HG03354 (cell line): ENCODE results near the gene PIK3C3.

Experiments used
- ATAC-seq: cut with Tn5 transposase; IDR thresholded peaks from one replicate; pipeline ENCODE4 v1.9.1; 2021; ENCODE audit warnings: mild to moderate bottlenecking; ENCODE audit not compliant: unreplicated experiment, poor library complexity, severe bottlenecking

PIK3C3 gene

DNA sequence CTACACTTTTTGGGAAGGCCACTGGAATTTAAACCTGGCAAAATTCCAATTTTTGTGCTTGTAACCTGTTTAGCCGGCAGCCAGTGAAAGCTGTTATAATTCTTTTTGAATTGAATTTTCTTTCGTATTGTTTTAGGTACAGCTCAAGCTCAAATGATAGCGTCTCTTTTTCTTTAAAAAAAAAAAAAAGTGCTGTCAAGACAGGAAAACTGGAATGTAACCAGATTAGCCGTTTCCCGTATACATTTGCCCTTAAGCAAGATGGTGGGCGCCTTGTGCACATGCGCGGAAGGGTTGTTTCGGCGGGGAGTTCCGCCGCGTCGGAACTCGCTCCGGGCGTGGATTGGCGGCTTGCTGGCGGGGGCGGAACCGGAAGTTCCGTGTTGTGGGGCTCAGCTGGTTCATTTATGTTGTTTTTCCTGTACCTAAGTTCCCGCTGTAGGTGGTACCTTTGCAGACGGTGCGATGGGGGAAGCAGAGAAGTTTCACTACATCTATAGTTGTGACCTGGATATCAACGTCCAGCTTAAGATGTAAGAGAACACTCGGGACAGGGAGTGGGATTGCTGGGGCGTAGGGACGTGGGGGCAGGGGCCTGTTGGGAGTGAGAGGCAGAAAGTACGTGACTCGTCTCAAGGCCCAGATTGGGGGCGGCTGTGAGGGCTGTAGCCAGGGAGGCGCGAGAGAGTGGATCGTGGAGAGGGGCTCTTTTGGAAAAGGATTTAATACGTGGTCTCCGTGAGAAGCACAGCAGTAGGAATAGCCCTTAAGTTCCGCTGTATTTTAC, at the start of gene PIK3C3:
Gene PIK3C3 (plus strand): TSS at position 408 of the 787 bp plus-strand sequence. CDS start 58 bp downstream, at position 466.
- ATAC-seq, result peak; percentile 97

DNA sequence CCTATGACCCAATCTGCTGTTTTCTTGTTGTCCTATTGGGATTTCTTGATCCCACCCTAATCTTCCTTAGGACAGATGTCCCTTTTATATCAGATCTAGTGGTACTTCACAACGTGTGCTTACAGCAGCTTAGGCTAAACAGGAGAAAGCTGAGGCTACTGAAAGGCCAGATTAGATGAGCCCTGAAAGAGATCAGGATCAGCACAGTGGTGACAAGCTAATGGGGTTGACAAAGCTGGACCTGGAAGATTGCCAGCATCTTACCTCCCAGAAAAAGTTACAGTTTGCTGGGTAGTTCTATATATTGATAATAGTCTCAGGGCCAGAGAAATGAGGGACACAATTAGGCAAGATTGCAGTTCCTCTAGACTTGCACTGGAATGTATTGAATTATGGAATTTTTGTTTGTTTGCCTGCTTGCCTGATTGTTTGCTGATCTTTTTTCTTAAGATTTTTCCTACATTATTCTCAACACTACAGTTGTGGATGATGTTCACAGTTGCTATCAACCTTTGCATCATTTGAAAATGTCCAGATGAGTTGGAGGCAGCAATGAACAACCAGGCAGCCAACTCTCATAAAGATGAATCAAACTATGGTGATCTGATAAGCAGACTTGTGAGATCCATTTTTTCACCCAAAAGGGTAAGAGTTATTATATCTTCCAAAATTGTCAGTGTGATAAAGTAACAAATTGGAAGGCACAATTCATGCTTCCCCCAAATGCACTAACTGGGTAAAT, 49.1 kb upstream of the PIK3C3 start:
- peak; percentile 4 for ATAC-seq

DNA sequence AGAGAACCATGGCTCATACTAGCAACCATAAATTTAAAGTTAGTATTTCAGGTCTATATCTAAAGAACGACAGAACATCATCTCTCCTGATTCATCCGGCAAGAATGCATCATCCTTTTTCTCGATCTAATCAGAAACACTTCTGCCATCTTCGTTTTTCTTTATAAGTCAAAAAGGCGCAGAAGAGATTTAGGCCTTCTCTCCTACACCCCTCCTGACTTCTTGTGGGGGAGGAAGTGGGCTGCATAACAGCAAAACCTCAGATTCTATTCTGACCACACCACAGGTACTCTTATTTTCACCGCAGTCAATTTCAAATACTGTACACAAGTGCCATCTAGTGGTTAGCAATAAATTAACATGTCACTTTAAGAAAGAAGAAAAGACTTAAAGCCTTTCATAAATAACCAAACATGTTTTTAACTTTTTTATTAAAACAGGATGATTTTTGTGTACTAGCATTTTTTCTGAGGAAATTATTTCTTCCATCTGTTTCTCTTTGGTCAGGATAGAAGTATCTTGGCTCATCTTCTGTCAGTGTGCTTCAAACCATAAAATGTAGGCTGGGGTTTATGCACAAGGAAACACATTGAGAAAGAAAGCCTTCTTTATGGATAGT, 48.4 kb upstream of the PIK3C3 start:
- peak; percentile 97 for ATAC-seq

DNA sequence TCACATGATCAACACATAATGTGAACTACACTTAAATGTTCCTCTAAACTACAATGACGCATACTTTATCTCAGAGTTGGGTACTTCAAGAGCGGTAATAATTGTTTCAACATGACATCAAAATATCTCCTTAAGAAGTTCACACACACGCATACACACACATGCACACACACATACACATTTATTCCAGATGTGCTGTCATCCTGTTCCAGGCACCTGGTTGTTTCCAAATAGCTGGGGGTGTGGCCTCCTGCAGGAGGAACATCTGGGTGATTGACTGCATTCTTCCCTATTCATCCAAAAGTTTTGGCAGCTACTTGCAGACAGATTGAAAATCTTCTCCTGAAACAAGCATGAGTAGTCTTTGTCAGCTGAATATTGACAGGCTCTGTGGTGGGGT, 37.9 kb upstream of the PIK3C3 start:
- ATAC-seq, result no peak

DNA sequence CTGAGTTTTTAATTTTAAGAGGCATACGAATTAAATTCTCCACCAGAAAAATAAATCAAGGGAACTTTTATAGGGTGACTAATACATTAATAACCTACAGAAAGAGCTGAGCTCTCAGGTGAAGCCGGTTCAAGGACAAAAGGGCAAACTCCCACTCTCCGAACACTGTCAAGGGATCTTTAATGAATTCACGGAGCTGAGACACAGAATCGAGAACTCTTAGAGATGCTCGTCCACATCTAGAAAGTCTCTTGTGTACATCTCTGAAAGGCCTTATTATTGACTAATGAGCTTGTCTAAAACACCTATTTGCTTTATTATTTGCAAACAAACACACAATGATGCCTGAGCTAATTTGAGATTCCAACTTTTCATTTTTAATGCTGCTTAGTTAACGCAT, 33.3 kb upstream of the PIK3C3 start:
- ATAC-seq, result no peak

DNA sequence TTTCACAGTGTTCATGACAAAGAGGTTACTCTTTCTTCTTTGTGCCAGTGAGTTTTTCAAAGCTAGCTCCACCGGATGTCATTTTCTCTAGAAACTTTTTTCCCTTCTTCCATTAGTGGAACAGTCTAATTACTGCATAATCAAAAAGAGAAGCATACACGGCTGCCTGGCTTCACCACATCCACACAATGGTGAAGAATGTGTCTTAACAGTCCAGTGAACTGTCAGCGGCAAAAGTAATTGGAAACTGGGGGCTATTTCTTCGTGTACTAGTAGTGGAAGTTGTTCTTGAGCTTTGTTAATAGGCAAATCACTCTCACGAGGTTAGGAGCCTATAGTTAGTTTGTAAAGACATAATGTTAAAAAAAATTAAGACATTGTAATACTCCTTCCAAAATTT, 32.9 kb upstream of the PIK3C3 start:
- no peak for ATAC-seq

DNA sequence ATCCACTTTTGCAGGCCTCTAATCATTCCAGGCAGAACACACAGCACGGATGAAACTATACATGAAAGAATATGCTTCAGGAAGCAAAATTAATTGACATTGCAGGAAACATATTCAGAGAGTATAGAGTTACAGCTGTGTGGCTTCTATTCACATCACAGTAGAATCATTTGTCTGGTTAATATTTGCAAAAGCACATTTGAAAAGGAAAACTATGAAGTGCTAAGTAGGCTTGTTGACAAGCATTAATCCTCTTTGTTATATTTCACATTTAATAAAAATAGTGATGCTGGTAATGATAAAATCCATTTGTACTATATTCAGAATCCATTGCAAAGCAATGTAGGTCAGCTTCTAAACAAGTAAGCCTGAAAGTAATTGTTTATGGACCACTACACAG, 32.2 kb upstream of the PIK3C3 start:
- ATAC-seq, result no peak

DNA sequence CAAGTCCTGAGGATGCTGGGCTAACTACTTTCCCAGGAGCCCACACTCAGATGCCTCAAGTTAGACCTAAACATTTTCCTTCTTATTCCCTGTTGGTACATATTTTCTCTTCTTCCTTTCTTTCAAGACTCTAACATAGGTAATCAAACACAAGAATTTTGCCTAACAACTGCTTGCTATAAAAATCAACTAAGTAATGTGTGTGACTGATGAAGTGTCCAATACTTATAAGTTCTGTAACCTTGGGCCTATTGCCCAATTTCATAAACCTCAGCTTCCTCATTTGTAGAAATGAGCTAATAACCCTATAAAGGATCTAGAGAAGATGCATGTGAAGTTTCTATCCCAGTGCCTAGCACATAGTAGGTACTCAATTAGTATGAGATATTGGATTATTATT, 31.6 kb upstream of the PIK3C3 start:
- ATAC-seq, result no peak

DNA sequence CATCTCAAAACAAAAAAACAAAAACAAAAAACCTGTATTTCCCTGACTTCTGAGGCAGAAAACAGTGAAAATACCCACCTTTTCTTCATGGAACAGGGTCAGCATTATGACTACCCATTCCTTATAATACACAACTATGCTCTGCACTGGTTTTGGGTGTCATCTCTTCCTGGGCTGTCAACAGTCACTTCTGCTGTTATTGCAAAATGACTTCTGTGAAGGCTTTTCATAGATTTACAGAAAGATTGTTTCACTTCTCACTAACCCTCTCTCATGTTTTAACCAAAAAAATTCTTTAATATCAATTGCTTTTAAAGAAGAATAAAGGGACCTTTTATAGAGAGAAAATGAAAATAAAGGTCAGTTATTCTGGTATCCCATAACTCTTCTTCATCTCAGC, 26.5 kb upstream of the PIK3C3 start:
- no peak for ATAC-seq

DNA sequence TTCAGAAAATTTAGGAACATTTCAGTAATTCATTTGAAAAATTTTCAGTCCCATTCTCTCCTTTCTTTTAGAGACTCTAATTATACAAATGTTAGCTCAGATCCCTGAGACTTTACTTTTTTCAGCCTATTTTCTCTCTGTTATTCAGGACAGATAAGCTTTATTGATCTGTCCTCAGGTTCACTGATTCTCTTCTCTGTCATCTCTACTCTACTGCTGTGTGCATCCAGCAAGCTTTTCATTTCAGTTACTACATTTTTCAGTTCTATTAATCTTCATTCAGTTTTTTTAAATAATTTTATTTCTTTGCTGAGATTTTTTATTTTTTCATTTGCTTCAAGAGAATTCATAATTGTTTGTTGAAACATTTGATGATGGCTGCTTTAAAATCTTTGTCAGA, 22.1 kb upstream of the PIK3C3 start:
- no peak for ATAC-seq

DNA sequence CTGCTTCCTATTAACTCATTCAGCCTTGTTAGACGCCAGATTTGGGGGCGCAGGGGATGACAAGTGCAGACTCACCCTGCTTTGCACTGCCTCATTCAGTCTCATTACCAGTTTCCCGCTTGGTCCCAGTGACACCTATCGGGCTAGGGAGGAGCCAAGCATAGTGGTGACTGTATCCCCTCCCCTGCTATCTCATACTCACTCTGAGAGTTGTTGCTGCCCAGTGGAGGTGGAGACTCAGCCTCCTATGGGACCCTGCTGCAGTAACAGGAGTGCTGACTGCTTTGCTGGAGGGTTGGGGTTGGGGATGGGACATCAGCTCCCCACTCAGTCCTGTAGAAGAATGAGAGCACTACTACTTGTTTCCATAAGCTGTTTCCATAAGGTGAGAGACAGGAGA, 21.3 kb upstream of the PIK3C3 start:
- ATAC-seq, result no peak

DNA sequence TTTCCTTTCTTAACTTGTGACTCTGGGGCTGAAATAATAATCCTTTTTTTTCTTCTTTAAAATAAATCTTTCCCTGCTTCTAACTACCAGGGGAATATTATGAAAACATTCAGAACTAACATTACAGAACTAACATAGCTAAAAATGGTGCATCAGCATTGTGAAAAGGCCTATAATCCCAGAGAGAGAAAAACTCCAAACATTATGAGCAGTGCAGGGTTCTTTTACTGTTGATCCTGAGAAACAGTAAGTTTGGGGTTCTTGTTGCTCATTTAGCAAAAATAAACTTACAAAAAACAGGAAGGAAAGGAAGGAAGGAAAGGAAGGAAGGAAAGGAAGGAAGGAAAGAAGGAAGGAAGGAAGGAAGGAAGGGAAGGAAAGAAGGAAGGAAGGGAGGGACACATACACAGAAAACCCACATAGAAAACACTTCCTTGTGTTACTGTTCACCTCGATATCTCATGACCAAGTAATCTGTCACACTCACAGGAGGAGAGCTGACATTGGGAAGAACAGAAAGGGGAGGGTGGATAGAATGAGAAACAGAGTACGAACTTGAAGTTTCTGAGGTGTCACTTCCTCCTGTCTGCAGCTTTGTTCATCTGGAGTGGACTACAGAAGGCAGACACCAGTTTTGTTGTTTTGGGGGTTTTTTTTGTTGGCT, 18.4 kb upstream of the PIK3C3 start:
- ATAC-seq, result no peak

DNA sequence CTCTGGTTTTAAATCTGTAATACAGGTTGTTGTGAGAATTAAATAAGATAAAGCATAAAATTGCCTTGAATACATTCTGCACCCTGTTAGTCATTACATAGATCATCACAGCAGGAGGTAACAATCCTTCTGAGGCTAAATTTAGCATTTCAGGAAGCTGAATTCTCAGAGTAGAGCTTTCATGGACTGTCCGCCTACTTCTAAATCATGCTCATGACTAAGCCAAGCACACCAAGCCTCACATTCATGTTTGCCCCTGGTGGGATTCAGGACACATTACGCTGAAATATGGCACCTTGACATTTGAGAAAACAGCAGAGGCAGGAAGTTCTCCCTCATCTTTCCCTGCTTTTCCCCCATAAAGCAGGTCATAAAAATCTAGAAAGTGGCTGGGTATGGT, 16.6 kb upstream of the PIK3C3 start:
- no peak for ATAC-seq

DNA sequence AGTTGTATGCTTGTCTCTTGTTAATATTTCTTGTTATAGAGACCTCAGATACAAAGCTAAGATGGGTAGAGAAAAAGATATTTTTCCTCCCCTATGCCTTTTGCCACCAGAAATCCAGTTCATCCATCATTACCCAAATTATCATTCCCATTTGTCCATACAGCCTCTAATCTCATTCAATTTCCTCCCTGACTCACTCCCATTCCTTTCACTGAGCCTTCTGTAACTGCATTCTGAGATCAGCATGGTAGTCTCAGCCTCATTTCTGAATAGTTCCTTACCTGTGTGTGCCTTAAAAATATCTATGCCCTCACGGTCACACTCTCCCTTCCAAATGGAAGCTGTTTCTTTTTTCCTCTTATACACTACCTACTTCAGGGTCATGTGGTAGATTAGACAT, 15.7 kb upstream of the PIK3C3 start:
- ATAC-seq, result no peak

DNA sequence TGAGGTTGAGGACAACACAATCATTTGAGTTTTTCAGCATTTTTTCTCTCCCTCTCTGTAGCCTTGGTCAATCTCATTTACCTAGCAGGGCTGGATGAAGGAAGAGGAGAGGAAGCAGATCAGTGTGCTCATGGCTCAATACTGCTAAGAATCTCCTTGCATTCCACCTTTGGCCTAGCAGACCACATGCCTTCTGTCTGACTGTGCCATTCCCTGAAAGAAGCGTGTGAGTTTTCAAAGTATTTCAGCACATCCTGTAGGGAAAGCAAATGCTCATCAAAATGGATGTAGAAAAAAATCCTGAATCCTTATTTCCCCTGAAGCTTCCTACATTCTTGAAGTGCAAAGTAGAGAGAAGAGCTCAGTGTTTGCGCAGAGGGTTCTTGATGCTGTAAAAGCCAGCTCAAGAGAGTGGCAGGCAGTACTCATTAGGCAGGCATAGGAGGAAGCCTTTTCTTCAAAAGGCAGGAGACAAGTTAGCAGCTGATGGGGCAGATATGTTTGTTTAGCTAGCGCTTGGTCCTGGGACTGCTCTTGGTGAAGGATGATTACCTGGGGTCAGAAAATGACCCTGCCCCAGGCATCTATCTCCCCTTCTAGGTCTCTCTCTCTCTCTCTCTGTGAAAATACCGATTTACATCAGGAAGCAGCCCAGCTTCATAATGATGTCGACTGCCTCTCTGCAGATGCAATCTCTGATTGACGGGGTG, 14.4 kb upstream of the PIK3C3 start:
- no peak for ATAC-seq

DNA sequence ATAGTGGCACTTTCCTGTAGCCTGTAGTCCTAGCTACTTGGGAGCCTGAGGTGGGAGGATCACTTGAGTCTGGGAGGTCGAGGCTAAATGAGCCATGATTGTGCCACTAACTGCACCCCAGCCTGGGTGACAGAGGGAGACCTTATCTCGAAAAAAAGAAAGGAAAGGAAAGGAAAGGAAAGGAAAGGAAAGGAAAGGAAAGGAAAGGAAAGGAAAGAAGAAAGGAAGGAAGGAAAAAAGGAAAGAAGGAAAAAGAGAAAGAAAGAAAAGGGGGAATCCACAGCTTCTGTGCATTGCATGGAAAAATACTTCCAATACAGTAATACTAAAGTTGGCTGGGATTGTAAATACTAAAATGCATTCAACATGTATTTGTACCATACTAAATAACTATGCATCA, 12.8 kb upstream of the PIK3C3 start:
- ATAC-seq, result no peak

DNA sequence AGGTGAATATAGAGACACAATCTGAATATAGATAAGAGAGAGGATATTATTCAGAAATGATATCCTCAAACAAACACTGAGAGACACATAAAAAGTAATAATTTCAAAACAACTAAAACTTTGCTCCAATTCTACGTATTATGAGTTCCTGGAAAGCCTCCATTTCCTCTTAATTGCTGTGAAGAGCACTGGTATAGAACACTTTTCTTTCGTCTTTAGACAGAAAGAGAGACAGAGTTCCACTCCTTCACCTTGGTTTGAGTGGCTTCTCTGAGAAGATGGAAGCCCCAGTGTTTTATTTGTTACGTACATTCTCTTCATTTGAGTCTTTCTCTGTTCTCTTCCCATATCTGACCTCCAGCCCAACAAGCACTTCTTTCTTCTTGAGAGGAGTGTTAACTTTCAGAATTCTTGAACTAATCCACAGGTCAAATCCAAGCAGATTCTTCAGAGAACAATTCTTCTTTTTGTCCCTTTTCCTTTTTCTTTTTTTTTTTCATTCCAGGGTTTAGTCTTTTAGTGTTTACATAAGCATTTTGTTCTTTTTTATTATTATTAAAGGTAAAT, 6.4 kb upstream of the PIK3C3 start:
- ATAC-seq, result no peak

DNA sequence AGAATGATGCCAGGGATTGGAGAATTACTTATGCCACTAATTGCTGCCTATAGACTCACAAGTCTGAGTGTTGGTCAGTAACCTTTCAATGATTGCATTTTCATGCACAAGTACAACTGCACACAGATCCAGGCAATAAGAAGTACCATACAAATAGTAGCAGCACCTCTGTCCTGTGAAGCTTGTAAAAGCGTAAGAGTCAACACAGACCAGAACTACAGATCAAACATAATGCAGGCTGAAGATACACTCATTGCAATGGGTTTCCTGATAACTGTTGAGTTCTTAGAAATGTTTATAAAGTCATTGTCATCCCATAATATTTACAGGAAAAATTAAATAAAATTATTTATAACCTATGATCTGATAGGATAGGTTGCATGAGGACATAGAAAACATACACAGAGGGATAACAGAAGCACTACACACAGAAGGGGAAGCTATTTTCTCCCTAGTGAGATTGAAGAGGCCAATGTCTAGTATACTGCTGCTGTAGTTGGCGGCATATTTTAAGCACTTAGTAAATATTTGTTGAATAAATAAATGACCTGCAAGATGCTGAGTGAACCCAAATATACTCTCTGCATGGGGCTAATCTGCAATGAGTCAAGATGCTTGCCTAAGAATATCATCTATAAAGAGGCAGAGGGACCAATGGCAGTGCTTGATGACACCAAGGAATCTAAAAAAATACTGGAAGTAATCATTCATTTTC, 5.7 kb upstream of the PIK3C3 start:
- ATAC-seq, result no peak

DNA sequence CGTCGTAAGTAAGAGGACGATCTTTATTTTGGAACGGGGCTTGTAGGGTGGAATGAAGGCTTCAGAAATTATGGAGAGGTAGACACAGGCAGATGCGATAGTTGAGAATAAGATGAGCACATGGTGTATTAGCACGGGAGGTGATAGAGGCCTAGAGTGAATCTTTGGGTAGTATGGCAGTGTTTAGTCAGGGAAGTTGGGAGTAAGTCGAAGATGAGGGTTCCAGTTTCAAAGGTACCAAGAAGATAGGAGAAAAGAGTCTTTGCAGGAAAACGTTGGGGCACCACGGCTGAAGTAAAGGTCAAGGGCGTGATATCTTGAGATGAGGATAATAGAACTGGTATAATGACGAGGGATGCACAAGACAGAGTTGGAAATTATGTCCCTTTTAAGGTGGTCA, 654 bp downstream of the PIK3C3 start:
- no peak for ATAC-seq
